Measurements from ENCODE around the gene FRS2. TPM values are rescaled to one million over a fixed set of nuclear protein-coding genes. Genes with fewer than 3 reads are reported as not detected.
"Not testable (repeated sequence)": the region's sequence is repeated elsewhere in the genome, so short reads cannot be mapped to it uniquely, and the experiment has no call there.

Gene FRS2
- total and polyA plus RNA-seq, 10 donors = 3.4 to 51.7 (median 26.5) TPM

DNA sequence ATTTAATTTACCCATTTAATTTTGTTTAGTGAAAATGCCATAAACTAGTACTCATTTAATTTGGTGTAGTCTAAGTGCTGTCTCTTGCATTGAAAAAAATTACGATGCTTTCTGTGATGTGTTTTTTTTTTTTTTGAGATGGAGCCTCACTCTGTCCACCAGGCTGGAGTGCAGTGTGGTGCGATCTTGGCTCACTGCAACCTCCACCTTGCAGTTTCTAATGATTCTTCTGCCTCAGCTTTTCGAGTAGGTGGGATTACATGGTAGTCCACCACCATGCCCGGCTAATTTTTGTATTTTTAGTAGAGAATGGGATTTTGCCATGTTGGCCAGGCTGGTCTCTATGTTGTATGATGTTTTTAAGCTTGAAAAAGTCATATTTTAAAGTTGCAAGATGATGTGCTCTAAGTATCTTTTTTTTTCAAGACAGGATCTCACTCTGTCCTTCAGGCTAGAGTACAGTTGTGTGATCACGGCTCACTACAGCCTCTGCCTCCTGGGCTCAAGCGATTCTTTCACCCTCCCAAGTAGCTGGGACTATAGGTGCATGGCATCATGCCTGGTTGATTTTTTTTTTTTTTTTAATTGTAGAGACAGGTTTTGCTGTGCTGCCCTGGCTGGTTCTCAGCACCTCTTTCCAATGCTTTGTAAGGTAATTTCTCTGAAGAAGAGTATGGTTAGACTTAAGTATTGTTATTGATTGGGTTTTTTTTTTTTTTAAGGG is 131.9 kb downstream of the FRS2 start:
- 93 to 98% (median 96%) methylated on average over 6 of the region's 6 CpGs for WGBS, 5 donors

DNA sequence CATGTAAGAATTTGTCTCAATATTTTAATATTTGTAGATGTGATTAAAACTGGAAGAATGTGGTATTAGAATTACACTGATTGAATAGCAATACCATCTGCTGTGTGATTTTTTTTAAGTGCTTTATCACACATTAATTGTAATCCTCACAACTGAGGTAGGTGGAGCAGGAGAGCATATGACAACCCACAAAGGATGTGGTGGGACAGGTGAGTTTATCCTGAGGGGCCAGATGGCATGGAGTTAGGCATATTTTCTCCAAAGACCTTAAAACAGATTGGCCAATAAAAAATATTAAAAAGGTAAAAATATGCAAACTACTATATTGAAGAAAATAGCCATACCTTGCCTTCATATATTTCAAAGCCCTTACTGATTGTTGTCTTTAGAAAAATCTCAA is 132.8 kb downstream of the FRS2 start:
- H3K9me3 ChIP-seq = peaks cover 0 to 5% (median 0%) of the 10 kb centered on the region in 8 donors
- no peak overlapping the region for H3K27ac ChIP-seq
- peaks cover 0 to 4% (median 1%) of the 10 kb centered on the region in 6 donors for H3K4me1 ChIP-seq
- intact Hi-C loops (cut with DNase I; ENCODE audit: low total_unique reads) = no loop called here
- DNase-seq = no peak
- H3K4me3 ChIP-seq = no peak overlapping the region
- TF ChIP-seq CTCF (IDR thresholded peaks at IDR 0.05 in 8 of 11, conservative IDR thresholded peaks at IDR 0.05 in 3 of 11) = no peak
- H3K27me3 ChIP-seq (replicated peaks in 1 of 7) = no peaks in the 10 kb centered on the region
- H3K36me3 ChIP-seq = peaks cover 3 to 57% (median 56%) of the 10 kb centered on the region in 6 donors

More for the DNA sequence above, 131.9 kb downstream of the FRS2 start:
- no peak for TF ChIP-seq CTCF (IDR thresholded peaks at IDR 0.05 in 8 of 11, conservative IDR thresholded peaks at IDR 0.05 in 3 of 11)
- no peak for TF ChIP-seq POLR2A (IDR thresholded peaks at IDR 0.05)
- no peak for TF ChIP-seq POLR2AphosphoS5 (IDR thresholded peaks at IDR 0.05)
- Histone ChIP-seq H3K36me3 (peaks cover 5 to 65% (median 65%) of the 10 kb centered on the region in 6 donors), H3K4me1 (no peaks in the 10 kb centered on the region), H3K27ac (no peak overlapping the region), H3K9me3 (peaks cover 0 to 5% (median 0%) of the 10 kb centered on the region in 8 donors), H3K4me3 (no peak overlapping the region), H3K27me3 (replicated peaks in 1 of 7) (no peaks in the 10 kb centered on the region)
- intact Hi-C loops (cut with DNase I; ENCODE audit: low total_unique reads) = no loop called here
- no peak for DNase-seq

DNA sequence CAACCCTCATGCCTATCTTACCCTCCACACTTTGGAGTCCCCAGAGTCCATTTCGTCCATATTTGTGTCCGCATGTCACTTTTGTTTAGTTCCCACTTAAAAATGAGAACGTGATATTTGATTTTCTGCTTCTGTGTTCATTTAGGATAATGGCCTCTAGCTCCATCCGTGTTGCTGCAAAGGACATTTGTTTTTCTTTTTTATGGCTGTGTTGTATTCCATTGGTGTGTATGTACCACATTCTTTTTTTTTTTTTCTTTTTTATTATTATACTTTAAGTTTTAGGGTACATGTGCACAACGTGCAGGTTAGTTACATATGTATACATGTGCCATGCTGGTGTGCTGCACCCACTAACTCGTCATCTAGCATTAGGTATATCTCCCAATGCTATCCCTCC is 133.4 kb downstream of the FRS2 start:
- H3K27me3 ChIP-seq (replicated peaks in 1 of 7); intact Hi-C loops (cut with DNase I; ENCODE audit: low total_unique reads); H3K9me3 ChIP-seq; H3K27ac ChIP-seq; DNase-seq; H3K4me3 ChIP-seq; H3K4me1 ChIP-seq: not testable (repeated sequence)
- H3K36me3 ChIP-seq = peaks cover 0 to 51% (median 51%) of the 10 kb centered on the region in 6 donors
- 95 to 99% (median 97%) methylated on average over 5 to 6 of the region's 6 CpGs for WGBS, 5 donors

GRCh38 chr12:69604275-69604674 is 134.1 kb downstream of the FRS2 start:
- H3K4me1 ChIP-seq; intact Hi-C loops (cut with DNase I; ENCODE audit: low total_unique reads); H3K9me3 ChIP-seq; H3K27me3 ChIP-seq (replicated peaks in 1 of 7); DNase-seq; H3K4me3 ChIP-seq; H3K27ac ChIP-seq: not testable (repeated sequence)
- 91 to 95% (median 93%) methylated on average over 2 of the region's 3 CpGs for WGBS, 5 donors
- peaks cover 0 to 44% (median 43%) of the 10 kb centered on the region in 6 donors for H3K36me3 ChIP-seq

GRCh38 chr12:69608114-69608513 is 137.9 kb downstream of the FRS2 start:
- intact Hi-C loops (cut with DNase I; ENCODE audit: low total_unique reads) = no loop called here
- Histone ChIP-seq H3K27ac (no peak overlapping the region), H3K4me3 (no peak overlapping the region), H3K9me3 (peaks cover 0 to 5% (median 0%) of the 10 kb centered on the region in 8 donors), H3K36me3 (peaks cover 0 to 6% (median 5%) of the 10 kb centered on the region in 6 donors), H3K4me1 (peaks cover 0 to 9% (median 4%) of the 10 kb centered on the region in 6 donors), H3K27me3 (replicated peaks in 1 of 7) (no peaks in the 10 kb centered on the region)
- 46 to 60% (median 47%) methylated on average over 2 of the region's 2 CpGs for WGBS, 5 donors
- DNase-seq = no peak
- TF ChIP-seq POLR2A (IDR thresholded peaks at IDR 0.05) (no peak), CTCF (IDR thresholded peaks at IDR 0.05 in 8 of 11, conservative IDR thresholded peaks at IDR 0.05 in 3 of 11) (no peak), POLR2AphosphoS5 (IDR thresholded peaks at IDR 0.05) (no peak)

Data from spleen (tissue), 11 donors.